Type B pancreatic cell (in vitro differentiated cells): ENCODE results near the gene NCF4. TPM values are rescaled to one million over a fixed set of nuclear protein-coding genes. Genes with fewer than 3 reads are reported as not detected.
A peak's percentile ranks its signal among the peaks of the same experiment; 100 is the strongest.

ENCODE experiments used
- DNase-seq: peaks from one replicate; pipeline ENCODE4 v3.0.0; 2021; ENCODE audit warnings: mixed read lengths; ENCODE audit not compliant: unreplicated experiment; ENCODE audit errors: extremely low spot score
- H3K27ac Mint-ChIP-seq: 2 replicates; pipeline ENCODE4 v1.8.0; 2021; ENCODE audit warnings: mild to moderate bottlenecking, mixed read lengths
- H3K27me3 Mint-ChIP-seq: 2 replicates; pipeline ENCODE4 v1.8.0; 2021; ENCODE audit warnings: mixed read lengths
- H3K36me3 Mint-ChIP-seq: 2 replicates; pipeline ENCODE4 v1.8.0; 2021; ENCODE audit warnings: mixed read lengths
- H3K4me1 Mint-ChIP-seq: one replicate; pipeline ENCODE4 v1.8.0; 2021; ENCODE audit warnings: mixed read lengths; ENCODE audit not compliant: unreplicated experiment
- H3K4me3 Mint-ChIP-seq: 2 replicates; pipeline ENCODE4 v1.8.0; 2021; ENCODE audit warnings: mild to moderate bottlenecking, mixed read lengths
- H3K9me3 Mint-ChIP-seq: 2 replicates; pipeline ENCODE4 v1.8.0; 2021; ENCODE audit warnings: mixed read lengths
- long read RNA-seq: library from polyadenylated mRNA; unstranded; transcript quantifications from one replicate; pipeline ENCODE4 v2.0.0, GENCODE V29; 2020
- total RNA-seq: library from RNA; stranded (reverse); gene quantifications from 2 replicates; pipeline ENCODE4 v1.2.1, GENCODE V29; 2021; ENCODE audit warnings: low replicate concordance
- TF ChIP-seq, protein P1 (sequence below): fragments of 200-600 bp; sonication (generic); conservative IDR thresholded peaks from 2 replicates; pipeline ENCODE4 v1.5.0; 2021; ENCODE audit warnings: antibody characterized with exemption, mild to moderate bottlenecking

NCF4 gene
- 0.59 TPM in 1 of 2 replicates, not detected in the other for total RNA-seq
- long read RNA-seq, partial matches to known transcripts = 0 of 1 reads
- long read RNA-seq, other reads (novel, unspliced or antisense) = 1 of 1 reads

DNA sequence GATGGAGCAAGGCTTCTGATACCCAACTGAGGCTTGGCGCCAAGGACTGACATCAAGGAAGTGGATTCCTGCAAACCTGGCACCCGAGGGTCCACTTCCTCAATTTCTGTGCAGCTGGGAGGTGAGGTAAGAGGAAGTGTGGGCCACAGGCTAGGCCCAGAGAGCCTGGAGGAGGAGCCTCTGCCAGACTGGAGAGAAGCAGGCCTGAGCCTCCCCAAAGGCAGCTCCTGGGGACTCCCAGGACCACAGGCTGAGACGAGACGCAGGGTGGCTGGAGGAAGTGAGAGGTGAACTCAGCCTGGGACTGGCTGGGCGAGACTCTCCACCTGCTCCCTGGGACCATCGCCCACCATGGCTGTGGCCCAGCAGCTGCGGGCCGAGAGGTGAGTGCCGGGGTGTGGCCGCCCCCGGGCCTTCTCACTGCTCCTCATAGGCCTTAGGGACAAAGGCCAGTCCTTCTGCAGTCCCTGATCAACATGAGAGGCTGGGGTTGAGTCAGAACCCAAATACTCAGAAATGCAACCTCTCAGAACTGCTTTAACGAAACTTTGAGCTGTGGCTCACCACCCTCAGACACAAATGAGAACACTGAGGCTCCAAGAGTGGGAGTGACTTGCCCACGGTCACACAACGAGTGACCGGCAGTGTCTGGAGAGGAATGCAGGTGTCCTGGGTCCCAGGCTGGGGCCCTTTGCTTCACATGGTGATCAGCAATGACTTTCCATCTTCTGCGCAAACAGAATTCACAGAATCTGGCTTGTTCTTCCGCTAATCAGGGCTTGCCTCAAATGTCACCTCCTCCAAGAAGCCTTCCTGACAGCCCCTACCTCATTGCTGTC lies at the start of gene NCF4:
Gene NCF4, plus strand, starts transcription at position 186 of the 839 bp plus-strand sequence. Its CDS starts 166 bp downstream, at position 352.
- Mint-ChIP-seq H3K9me3 (no peaks in the 10 kb centered on the region), H3K4me3 (no peak within 1 kb of the TSS), H3K36me3 (no peaks in the 10 kb centered on the region), H3K27me3 (peaks cover 52% of the 10 kb centered on the region), H3K27ac (no peak within 1 kb of the TSS), H3K4me1 (peaks cover 6% of the 10 kb centered on the region)
- no peak for DNase-seq
- TF ChIP-seq, protein P1, sequence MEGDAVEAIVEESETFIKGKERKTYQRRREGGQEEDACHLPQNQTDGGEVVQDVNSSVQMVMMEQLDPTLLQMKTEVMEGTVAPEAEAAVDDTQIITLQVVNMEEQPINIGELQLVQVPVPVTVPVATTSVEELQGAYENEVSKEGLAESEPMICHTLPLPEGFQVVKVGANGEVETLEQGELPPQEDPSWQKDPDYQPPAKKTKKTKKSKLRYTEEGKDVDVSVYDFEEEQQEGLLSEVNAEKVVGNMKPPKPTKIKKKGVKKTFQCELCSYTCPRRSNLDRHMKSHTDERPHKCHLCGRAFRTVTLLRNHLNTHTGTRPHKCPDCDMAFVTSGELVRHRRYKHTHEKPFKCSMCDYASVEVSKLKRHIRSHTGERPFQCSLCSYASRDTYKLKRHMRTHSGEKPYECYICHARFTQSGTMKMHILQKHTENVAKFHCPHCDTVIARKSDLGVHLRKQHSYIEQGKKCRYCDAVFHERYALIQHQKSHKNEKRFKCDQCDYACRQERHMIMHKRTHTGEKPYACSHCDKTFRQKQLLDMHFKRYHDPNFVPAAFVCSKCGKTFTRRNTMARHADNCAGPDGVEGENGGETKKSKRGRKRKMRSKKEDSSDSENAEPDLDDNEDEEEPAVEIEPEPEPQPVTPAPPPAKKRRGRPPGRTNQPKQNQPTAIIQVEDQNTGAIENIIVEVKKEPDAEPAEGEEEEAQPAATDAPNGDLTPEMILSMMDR = no peak

DNA sequence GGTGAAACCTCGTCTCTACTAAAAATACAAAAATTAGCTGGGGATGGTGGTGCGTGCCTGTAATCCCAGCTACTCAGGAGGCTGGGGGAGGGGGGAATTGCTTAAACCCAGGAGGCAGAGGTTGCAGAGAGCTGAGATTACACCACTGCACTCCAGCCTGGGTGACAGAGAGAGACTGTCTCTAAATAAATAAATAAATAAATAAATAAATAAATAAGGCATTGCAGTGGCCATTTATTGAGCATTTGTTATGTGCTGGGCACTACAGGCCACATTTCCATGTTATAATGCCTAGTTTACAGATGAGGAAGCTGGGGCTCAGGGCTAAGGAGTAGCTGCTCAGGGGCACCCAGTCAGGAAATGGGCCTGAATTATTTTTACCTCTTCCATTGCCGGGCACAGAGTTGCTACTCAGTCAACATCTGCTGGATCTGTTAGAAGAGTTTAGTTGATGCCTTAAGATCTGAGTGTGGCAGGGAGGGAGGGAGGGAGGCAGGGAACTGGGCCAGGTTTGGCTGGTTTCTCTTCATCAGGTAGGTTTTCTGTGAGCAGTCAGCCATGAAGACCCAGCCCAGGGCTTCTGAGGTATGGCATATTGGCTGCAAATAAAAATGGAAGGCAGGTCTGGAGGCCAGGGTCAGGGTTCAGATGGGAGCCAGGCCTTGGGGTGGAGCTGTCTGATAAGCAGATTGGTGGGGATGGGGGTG lies 49.6 kb upstream of the NCF4 start:
- H3K4me3 Mint-ChIP-seq = no peak overlapping the region
- H3K9me3 Mint-ChIP-seq = no peaks in the 10 kb centered on the region
- TF ChIP-seq, protein P1 = no peak
- peaks cover 66% of the 10 kb centered on the region for H3K27me3 Mint-ChIP-seq
- DNase-seq = no peak
- H3K27ac Mint-ChIP-seq = no peak overlapping the region
- no peaks in the 10 kb centered on the region for H3K4me1 Mint-ChIP-seq
- H3K36me3 Mint-ChIP-seq = no peaks in the 10 kb centered on the region

DNA sequence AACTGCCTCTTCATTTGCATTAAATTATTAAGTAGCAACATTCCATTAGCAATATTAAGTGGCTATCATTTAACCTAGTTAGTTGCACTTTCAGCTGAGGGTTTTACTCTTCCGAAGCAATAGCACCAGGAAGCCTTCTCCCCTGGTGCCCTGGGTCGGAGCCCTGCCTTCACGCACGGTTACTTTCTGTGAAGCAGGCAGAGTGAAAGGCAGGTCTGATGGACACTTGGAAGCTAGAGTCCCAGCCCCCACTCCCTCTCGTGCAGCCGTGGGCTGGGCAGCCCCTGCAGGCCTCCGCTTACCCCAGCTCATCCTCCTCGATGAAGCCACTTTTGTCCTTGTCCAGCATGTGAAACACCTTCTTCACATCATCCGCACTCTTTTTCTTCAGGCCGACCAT lies 46.0 kb upstream of the NCF4 start:
- Mint-ChIP-seq H3K27me3 (peaks cover 80% of the 10 kb centered on the region), H3K36me3 (no peaks in the 10 kb centered on the region), H3K4me3 (no peak overlapping the region), H3K9me3 (no peaks in the 10 kb centered on the region), H3K4me1 (no peaks in the 10 kb centered on the region), H3K27ac (no peak overlapping the region)
- no peak for DNase-seq
- TF ChIP-seq, protein P1 = no peak

DNA sequence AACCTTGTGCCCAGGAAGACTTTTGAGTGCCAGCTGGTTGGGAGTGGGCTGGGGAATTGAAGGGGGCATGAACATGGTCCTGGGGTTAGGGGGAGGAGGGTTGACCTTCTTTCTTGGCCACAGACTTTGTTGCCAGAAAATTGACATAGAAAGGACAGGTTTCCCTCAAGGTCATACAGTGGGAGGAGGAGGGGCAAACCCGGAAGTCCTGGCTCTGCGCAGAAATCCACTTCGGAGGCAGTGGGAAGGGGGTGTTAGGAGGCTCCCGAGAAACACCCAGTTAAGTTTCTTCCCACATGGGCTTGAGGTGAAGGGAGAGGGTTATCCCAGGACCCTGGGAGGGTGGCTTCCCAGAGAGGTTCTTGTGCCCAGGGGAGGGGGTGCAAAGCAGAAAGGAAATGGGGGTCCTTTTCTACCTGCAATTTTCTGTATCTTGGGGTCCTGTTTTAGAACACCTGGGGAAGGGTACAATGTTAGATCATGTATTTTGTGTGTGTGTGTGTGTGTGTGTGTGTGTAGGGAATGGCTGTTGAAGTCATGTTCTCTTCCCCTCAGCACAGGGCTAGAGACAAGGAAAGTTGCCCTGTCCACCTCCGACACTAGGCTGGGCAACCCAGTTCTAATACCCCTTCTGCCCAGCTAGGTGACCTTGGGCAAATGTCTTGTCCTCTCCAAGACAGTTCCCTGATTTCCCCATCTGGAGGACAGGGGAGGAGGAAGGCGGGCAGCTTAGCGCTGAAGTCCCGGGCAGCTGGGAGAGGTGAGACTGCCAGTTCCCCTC lies 45.1 kb upstream of the NCF4 start:
- no peaks in the 10 kb centered on the region for H3K9me3 Mint-ChIP-seq
- H3K4me3 Mint-ChIP-seq = peak overlapping the region; percentile 20
- H3K36me3 Mint-ChIP-seq = no peaks in the 10 kb centered on the region
- H3K27me3 Mint-ChIP-seq = peaks cover 85% of the 10 kb centered on the region
- no peak overlapping the region for H3K27ac Mint-ChIP-seq
- DNase-seq = no peak
- H3K4me1 Mint-ChIP-seq = no peaks in the 10 kb centered on the region
- TF ChIP-seq, protein P1 = no peak

DNA sequence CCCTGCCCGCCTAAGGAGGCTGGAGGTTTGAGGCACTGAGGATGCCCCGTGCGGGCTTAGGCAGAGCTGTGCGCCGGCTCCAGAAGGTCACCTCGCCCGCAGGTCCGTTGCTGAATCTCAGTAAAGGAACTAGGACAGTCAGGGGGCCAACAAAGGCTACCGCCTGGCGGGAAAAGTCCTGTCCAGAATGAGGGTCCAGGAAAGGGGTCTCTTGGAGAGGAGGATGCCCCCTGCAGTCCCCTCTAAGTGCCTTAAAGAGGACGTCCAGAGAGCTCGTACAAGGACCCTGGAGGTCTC lies 44.5 kb upstream of the NCF4 start:
- Mint-ChIP-seq H3K27ac (no peak overlapping the region), H3K36me3 (no peaks in the 10 kb centered on the region), H3K4me3 (no peak overlapping the region), H3K27me3 (peaks cover 90% of the 10 kb centered on the region), H3K9me3 (no peaks in the 10 kb centered on the region), H3K4me1 (no peaks in the 10 kb centered on the region)
- no peak for DNase-seq
- TF ChIP-seq, protein P1 = no peak
